Fibroblast of the aortic adventitia (primary cell): ENCODE results near the gene TMEM271. TPM values are rescaled to one million over a fixed set of nuclear protein-coding genes. Genes with fewer than 3 reads are reported as not detected.
"Not testable (repeated sequence)": the region's sequence is repeated elsewhere in the genome, so short reads cannot be mapped to it uniquely, and the experiment has no call there.

Source experiments
- DNase-seq: peaks from one replicate; pipeline ENCODE4 v3.0.0-alpha.2; 2010; ENCODE audit warnings: low read depth
- H3K4me3 ChIP-seq: 2 replicates; pipeline ENCODE4 v1.5.1; 2011; ENCODE audit warnings: low read depth, mild to moderate bottlenecking, control low read depth, low read length, moderate library complexity
- total RNA-seq: library from RNA; depleted of rRNA; stranded (reverse); fragments of >200 nt; gene quantifications from 2 replicates; pipeline ENCODE4 v1.2.3, GENCODE V29; 2012; ENCODE audit warnings: low replicate concordance
- TF ChIP-seq, protein P1 (sequence below): IDR thresholded peaks from 2 replicates; pipeline ENCODE4 v1.5.1; 2011; ENCODE audit warnings: mild to moderate bottlenecking, low read length, control low read depth, inconsistent platforms; ENCODE audit not compliant: insufficient read depth

TMEM271 gene
- total RNA-seq, 1 donor: not detected

DNA sequence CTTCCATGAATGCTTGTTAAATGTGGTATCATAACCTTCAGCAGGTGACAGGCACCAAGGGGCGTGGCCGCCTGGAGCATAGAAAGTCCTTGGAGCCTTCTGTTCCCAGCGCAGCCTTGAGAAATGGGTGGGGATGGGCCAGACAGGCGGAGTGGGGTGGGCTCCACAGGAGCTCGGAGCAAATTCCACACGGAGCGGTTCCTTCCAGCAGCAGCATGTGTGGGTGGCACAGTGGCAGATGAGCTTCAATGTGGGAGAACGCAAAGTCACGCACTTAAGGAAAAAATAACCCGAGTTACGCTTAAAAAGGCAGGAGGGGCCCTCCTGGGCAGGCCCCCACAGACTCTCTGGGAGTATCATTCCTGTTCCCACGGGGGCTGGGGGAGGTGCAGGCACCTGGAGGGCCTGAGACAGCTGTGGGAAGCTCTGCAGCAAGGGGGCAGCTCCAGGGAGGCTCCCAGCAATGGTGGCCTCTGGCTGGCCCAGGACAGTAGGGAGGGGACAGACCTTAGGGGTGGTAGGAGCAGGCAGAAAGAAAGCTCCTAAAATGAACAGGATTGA lies 15.3 kb downstream of the TMEM271 start:
- DNase-seq: no peak
- H3K4me3 ChIP-seq: no peak overlapping the region
- TF ChIP-seq, protein P1, sequence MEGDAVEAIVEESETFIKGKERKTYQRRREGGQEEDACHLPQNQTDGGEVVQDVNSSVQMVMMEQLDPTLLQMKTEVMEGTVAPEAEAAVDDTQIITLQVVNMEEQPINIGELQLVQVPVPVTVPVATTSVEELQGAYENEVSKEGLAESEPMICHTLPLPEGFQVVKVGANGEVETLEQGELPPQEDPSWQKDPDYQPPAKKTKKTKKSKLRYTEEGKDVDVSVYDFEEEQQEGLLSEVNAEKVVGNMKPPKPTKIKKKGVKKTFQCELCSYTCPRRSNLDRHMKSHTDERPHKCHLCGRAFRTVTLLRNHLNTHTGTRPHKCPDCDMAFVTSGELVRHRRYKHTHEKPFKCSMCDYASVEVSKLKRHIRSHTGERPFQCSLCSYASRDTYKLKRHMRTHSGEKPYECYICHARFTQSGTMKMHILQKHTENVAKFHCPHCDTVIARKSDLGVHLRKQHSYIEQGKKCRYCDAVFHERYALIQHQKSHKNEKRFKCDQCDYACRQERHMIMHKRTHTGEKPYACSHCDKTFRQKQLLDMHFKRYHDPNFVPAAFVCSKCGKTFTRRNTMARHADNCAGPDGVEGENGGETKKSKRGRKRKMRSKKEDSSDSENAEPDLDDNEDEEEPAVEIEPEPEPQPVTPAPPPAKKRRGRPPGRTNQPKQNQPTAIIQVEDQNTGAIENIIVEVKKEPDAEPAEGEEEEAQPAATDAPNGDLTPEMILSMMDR: no peak

- no peak overlapping the region for H3K4me3 ChIP-seq
- no peak for DNase-seq
- TF ChIP-seq, protein P1: no peak
These were observed 16.0 kb downstream of the TMEM271 start for GRCh38 chr4:560061-560460.

DNA sequence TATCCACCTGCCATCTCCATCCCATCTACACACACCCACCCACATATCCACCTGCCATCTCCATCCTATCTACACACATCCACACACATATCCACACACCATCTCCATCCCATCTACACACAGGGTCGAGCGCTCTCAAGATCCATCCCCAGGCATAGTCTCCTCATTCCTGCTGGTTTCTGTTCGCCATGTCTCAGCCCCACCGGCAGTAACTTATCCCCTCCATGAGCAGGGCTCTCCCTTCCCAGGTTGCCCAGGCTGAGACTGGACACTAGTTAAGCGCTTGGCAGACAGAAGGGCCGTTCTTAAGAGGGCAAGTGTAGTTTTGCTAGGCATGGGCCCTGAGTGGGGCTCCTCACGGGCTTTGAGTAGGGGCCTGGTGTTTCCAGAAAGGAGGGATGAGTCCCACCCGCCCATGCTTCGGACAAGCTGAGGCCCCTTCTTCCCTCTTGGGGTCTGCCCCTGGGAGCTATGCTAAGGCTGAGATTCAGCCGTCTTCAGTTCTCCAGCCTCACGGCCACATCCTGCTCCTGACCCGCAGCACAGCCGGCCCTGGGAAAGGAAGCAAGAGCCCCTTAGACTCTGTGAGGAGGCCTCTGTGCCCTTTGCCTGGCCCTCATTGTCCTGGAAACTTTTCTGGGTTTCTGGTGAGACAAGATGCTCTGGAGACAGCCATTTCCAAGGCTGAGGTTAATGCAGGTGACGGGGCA lies 20.4 kb downstream of the TMEM271 start:
- no peak for DNase-seq
- H3K4me3 ChIP-seq: no peak overlapping the region
- TF ChIP-seq, protein P1: no peak

DNA sequence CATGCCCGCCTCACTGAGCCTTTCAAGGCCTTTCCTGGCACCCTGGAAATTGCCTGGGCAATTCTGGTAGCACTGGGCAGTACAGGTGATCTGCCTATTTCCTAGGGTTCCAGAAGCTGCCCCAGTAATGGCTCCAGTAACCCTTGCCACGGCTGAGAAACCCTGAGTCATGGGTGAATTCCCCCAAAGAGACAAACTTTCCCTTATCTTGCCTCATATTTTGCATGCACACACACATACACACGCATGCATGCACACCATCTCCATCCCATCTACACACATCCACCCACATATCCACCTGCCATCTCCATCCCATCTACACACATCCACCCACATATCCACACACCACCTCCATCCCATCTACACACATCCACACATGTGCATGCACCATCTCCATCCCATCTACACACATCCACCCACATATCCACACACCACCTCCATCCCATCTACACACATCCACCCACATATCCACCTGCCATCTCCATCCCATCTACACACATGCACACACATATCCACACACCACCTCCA lies 21.2 kb downstream of the TMEM271 start:
- DNase-seq, H3K4me3 ChIP-seq: not testable (repeated sequence)

GRCh38 chr4:552019-552418 lies 24.1 kb downstream of the TMEM271 start:
- TF ChIP-seq, protein P1: no peak
- no peak overlapping the region for H3K4me3 ChIP-seq
- no peak for DNase-seq

DNA sequence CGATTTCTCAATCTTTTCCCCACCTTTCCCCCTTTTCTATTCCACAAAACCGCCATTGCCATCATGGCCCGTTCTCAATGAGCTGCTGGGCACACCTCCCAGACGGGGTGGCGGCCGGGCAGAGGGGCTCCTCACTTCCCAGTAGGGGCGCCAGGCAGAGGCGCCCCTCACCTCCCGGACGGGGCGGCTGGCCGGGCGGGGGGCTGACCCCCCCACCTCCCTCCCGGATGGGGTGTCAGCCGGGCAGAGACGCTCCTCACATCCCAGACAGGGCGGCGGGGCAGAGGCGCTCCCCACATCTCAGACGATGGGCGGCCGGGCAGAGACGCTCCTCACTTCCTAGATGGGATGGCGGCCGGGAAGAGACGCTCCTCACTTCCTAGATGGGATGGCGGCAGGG lies 25.8 kb downstream of the TMEM271 start:
- H3K4me3 ChIP-seq, DNase-seq: not testable (repeated sequence)

DNA sequence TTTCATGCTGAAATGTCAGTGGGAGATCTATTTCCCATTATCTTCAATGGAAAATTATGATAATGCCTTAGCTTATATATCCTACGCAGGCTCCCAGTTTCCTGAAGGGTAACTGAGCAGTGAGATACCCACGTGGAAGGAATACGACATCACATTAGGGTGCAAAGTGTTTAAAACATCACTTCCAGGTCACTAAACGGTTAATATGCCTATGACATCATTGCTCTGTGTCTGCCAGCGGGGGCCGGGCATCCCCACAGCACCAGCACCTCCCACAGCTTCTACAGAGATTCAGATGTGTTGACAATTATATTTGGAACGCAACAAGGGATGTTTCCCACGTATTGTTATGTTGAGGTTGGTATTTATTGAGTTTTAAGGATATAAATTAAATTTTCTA lies 27.1 kb downstream of the TMEM271 start:
- TF ChIP-seq, protein P1: no peak
- H3K4me3 ChIP-seq: no peak overlapping the region
- DNase-seq: no peak

- DNase-seq: no peak
- H3K4me3 ChIP-seq: no peak overlapping the region
- TF ChIP-seq, protein P1: no peak
These were observed 30.5 kb downstream of the TMEM271 start for GRCh38 chr4:545612-546011.
